Breast epithelium (tissue), 4 donors: Measurements from ENCODE around the gene PNLIPRP2. TPM values are rescaled to one million over a fixed set of nuclear protein-coding genes. Genes with fewer than 3 reads are reported as not detected.

ENCODE experiments used
- DNase-seq, 2 donors: peaks; one replicate each; pipeline ENCODE4 v3.0.0-alpha.2; 2019; ENCODE audit warnings: low spot score in 2 of 2
- H3K27ac ChIP-seq, 2 donors: fragments of 200-600 bp; sonication (generic) in 1 of 2; one replicate each; pipeline ENCODE4 v1.5.1; 2016 to 2019; ENCODE audit warnings: mild to moderate bottlenecking in 1 of 2
- H3K27me3 ChIP-seq, 2 donors: fragments of 200-600 bp; sonication (generic) in 1 of 2; one replicate each; pipeline versions ENCODE4 v1.5.1 to v1.6.0; 2017 to 2019; ENCODE audit warnings: control low read depth in 1 of 2, mild to moderate bottlenecking in 1 of 2
- H3K36me3 ChIP-seq: fragments of 200-600 bp; one replicate; pipeline ENCODE4 v1.5.1; 2019
- H3K4me1 ChIP-seq, 2 donors: fragments of 200-600 bp; sonication (generic); one replicate each; pipeline ENCODE4 v1.5.1; 2016 to 2019; ENCODE audit warnings: control low read depth in 1 of 2
- H3K4me3 ChIP-seq, 3 donors: fragments of 200-600 bp; sonication (generic); 1 replicate in 2 of 3; 2 replicates in 1 of 3; pipeline ENCODE4 v1.5.1; 2016 to 2019; ENCODE audit warnings: mild to moderate bottlenecking in 3 of 3, moderate library complexity in 2 of 3
- H3K9me3 ChIP-seq, 2 donors: fragments of 200-600 bp; sonication (generic) in 1 of 2; one replicate each; pipeline ENCODE4 v1.5.1; 2016 to 2019; ENCODE audit warnings: control low read depth in 1 of 2
- POLR2A ChIP-seq: fragments of 450-650 bp; IDR thresholded peaks from one replicate; pipeline ENCODE4 v1.6.1; 2016; ENCODE audit warnings: antibody characterized with exemption, mild to moderate bottlenecking, moderate library complexity
- POLR2AphosphoS5 ChIP-seq, 3 donors: sonication (generic); formaldehyde crosslinking; IDR thresholded peaks; one replicate each; pipeline ENCODE4 v1.6.1; 2017; ENCODE audit warnings: antibody characterized with exemption in 3 of 3
- intact Hi-C: fragments of 100-400 bp; cut with DNase I; formaldehyde crosslinking; loops from one replicate; pipeline ENCODE4 v1.15.1; 2023; ENCODE audit warnings: low total_unique reads
- total RNA-seq, 3 donors: library from RNA; depleted of rRNA; stranded (reverse); fragments of >200 nt; gene quantifications; one replicate each; pipeline ENCODE4 v1.1.0, GENCODE V29; 2016
- TF ChIP-seq, protein P1 (sequence below), 3 donors: fragments of 450-650 bp; IDR thresholded peaks; one replicate each; pipeline ENCODE4 v1.5.1; 2016 to 2017; ENCODE audit warnings: antibody characterized with exemption in 3 of 3, mild to moderate bottlenecking in 3 of 3, moderate library complexity in 3 of 3

Gene PNLIPRP2
- total RNA-seq, 3 donors from 2014 or later: not detected

DNA sequence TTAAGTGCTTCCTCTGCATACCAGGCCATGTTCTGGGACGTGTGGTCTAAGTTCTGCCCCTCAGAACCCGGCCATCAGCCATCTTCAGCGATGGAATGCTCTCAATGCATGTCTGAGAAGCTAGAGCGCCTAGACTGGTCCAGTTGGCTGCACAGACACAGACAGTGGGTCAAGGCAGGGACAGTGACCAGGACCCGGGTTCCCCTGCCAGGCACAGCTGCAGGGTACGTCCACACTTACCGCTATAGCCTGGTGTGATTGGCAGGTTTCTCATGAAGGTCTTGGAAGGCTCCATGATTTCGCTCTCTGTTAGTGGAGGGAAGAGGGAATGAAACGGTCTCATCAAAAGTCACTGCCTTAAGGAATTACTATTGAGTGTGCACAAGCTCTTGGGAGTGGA lies 47.3 kb downstream of the PNLIPRP2 start:
- intact Hi-C loops: no loop called here
- no peak overlapping the region for H3K4me3 ChIP-seq
- no peak overlapping the region for H3K27ac ChIP-seq
- peaks cover 0 to 7% of the 10 kb centered on the region in 2 donors for H3K27me3 ChIP-seq
- no peaks in the 10 kb centered on the region for H3K9me3 ChIP-seq
- no peak for DNase-seq
- H3K36me3 ChIP-seq: no peaks in the 10 kb centered on the region
- no peak for TF ChIP-seq POLR2AphosphoS5 (IDR thresholded peaks at IDR 0.05)
- H3K4me1 ChIP-seq: no peaks in the 10 kb centered on the region

DNA sequence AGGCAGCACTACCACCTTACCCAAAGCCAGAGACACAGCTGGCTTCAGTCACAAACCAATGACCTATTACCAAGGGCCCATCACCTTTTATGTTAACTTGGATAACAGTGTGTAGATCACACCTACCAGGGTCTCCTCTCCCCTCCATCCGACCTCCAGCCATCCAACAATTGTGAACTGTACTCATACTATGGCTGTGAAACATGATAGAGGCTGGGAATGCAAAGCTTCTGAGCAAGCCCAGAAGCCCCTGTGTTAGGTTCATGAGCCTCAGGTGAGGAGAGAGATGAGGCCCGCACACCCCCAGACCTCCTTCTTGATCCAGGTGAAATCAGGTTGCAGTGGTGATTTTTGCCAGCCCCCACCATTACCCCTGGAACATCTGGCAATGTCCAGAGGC lies 47.7 kb downstream of the PNLIPRP2 start:
- Histone ChIP-seq H3K4me3 (no peak overlapping the region), H3K36me3 (no peaks in the 10 kb centered on the region), H3K27me3 (peaks cover 0 to 7% of the 10 kb centered on the region in 2 donors), H3K9me3 (no peaks in the 10 kb centered on the region), H3K27ac (no peak overlapping the region), H3K4me1 (no peaks in the 10 kb centered on the region)
- TF ChIP-seq, protein P1, sequence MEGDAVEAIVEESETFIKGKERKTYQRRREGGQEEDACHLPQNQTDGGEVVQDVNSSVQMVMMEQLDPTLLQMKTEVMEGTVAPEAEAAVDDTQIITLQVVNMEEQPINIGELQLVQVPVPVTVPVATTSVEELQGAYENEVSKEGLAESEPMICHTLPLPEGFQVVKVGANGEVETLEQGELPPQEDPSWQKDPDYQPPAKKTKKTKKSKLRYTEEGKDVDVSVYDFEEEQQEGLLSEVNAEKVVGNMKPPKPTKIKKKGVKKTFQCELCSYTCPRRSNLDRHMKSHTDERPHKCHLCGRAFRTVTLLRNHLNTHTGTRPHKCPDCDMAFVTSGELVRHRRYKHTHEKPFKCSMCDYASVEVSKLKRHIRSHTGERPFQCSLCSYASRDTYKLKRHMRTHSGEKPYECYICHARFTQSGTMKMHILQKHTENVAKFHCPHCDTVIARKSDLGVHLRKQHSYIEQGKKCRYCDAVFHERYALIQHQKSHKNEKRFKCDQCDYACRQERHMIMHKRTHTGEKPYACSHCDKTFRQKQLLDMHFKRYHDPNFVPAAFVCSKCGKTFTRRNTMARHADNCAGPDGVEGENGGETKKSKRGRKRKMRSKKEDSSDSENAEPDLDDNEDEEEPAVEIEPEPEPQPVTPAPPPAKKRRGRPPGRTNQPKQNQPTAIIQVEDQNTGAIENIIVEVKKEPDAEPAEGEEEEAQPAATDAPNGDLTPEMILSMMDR (IDR thresholded peaks at IDR 0.05): no peak
- no peak for TF ChIP-seq POLR2A
- TF ChIP-seq POLR2AphosphoS5 (IDR thresholded peaks at IDR 0.05): no peak
- intact Hi-C loops: no loop called here
- no peak for DNase-seq

DNA sequence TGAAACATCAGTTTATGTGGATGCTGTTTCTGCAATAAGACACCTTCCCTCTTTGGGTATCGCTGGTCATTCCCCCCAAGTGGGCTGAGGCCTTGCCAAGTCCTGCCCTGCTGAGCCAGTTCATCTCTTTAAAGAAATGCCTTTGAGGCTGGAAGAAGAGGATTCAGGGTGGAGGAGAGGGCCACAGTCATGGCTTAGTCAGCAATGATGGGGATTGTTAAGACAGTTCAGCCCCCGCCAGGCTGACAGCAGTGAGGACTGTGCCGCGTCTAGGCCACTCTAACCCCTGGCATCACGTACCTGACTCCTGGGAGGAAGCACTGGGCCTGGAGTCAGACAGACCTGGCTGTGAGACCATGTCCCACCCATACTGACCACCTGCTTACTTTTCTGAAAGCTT lies 48.3 kb downstream of the PNLIPRP2 start:
- TF ChIP-seq, protein P1 (IDR thresholded peaks at IDR 0.05): no peak
- no peak for TF ChIP-seq POLR2A
- TF ChIP-seq POLR2AphosphoS5 (IDR thresholded peaks at IDR 0.05): no peak
- Histone ChIP-seq H3K4me1 (no peaks in the 10 kb centered on the region), H3K9me3 (no peaks in the 10 kb centered on the region), H3K27me3 (peaks cover 0 to 7% of the 10 kb centered on the region in 2 donors), H3K27ac (no peak overlapping the region), H3K36me3 (no peaks in the 10 kb centered on the region), H3K4me3 (no peak overlapping the region)
- DNase-seq: no peak
- intact Hi-C loops: no loop called here

DNA sequence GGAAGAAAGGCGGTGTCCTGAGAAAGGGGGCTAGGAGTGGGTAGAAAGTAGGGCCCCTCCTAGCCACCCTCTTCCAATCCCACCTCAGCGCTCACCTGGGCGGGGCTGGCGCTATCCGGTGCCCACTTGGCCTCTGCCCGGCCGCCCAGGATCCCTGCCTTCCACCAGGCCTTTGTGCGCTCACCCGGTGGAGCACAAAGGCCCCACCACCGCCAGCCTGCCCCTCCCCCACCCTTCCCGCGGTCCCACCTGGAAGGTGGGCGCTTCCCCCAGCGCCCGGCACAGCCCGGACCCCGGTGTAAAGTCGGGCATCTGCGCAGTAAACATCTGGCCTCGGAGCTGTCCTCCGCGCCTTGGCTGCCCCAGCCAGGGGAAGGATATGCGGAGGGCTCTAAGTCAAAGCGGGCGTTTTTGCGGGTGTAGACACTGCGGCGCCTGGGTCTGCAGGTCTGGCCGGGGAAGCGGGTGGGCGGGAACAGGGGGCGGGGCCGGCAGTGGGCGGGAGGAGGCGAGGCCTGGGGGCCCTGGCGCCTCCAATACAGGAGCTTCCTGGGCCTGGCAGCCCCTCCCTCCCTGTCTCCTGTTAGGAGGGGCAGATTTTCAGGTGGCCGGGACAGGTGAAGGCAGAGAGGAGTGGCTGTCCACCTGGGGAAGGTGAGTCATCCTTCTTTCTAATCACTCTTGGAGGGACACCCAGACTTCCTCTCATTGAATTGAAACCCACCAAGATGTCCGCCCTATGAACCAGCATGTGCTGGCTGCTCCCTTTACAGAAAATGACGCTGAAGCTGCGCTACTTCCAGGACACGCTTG lies 49.3 kb downstream of the PNLIPRP2 start:
- Histone ChIP-seq H3K27me3 (peaks cover 0 to 7% of the 10 kb centered on the region in 2 donors), H3K27ac (no peak overlapping the region), H3K9me3 (no peaks in the 10 kb centered on the region), H3K4me3 (peak overlapping the region; percentile 3 to 55 (median 48)), H3K36me3 (no peaks in the 10 kb centered on the region), H3K4me1 (no peaks in the 10 kb centered on the region)
- TF ChIP-seq, protein P1 (IDR thresholded peaks at IDR 0.05): no peak
- TF ChIP-seq POLR2A (no peak), POLR2AphosphoS5 (IDR thresholded peaks at IDR 0.05) (no peak)
- DNase-seq: peak in 1 of 2 donors; percentile 44
- intact Hi-C loops: no loop called here

DNA sequence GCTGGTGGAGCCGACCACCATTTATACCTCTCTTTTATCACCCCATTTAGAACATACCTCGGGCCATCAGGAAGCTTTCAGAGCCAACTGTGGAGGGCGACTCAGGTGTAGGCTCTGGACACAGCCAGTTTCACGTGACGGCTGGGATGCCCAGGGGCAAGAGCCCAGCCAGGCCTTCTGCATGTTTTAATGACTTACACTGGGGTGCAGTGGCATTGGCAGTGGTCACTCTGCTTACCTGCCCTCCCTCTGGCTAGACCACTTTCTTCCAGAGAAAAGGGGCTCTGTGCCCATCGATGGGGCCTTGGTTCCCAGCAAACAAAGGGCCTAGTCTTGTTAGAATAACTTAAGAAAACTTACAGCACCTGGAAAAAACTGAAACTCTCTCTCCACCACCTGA lies 50.0 kb downstream of the PNLIPRP2 start:
- no peaks in the 10 kb centered on the region for H3K36me3 ChIP-seq
- no peak overlapping the region for H3K27ac ChIP-seq
- H3K9me3 ChIP-seq: no peaks in the 10 kb centered on the region
- no peak for TF ChIP-seq POLR2AphosphoS5 (IDR thresholded peaks at IDR 0.05)
- TF ChIP-seq, protein P1 (IDR thresholded peaks at IDR 0.05): no peak
- TF ChIP-seq POLR2A: no peak
- H3K4me3 ChIP-seq: peak overlapping the region in 2 of 3 donors; percentile 48 to 55
- no peak for DNase-seq
- intact Hi-C loops: no loop called here
- H3K27me3 ChIP-seq: peaks cover 0 to 7% of the 10 kb centered on the region in 2 donors
- no peaks in the 10 kb centered on the region for H3K4me1 ChIP-seq
